ENCODE results near the gene GRIK2.

- TF ChIP-seq CTCF (IDR thresholded peaks at IDR 0.05) (no peak), POLR2A (IDR thresholded peaks at IDR 0.05) (no peak)
These were observed 3.2 kb downstream of the GRIK2 start for GRCh38 chr6:101396548-101397173.

Data from ovary (tissue), 3 donors.